ENCODE measurements around the gene CDH23. TPM values are rescaled to one million over a fixed set of nuclear protein-coding genes. Genes with fewer than 3 reads are reported as not detected.

CDH23 gene
- total and polyA plus RNA-seq, 2 donors from 2014 or later, result 1.1 to 6.4 TPM

DNA sequence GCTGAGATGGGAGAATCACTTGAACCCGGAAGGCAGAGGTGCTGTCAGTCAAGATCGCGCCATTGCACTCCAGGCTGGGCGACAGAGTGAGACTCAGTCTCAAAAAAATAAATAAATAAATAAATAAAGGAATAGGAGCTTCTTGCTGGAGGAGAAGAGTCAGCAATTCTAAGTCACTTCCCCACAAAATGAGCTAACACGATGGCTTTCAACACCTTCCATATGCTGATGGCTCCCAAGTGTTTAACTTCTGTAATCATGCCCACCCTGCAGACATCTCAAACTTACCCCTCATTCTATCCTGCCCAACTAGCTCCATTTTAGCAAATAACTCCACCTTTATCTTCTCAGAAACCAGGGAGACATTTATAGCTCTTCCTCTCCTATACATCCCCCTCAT lies 433.2 kb downstream of the CDH23 start:
- no peak overlapping the region for H3K4me3 ChIP-seq (ENCODE audit: low read length in 3 of 3)
- no peak for FAIRE-seq
- no peak overlapping the region for H3K9ac ChIP-seq (ENCODE audit: low read length in 3 of 3)
- intact Hi-C loops (cut with DNase I), result no loop called here
- H3K36me3 ChIP-seq (ENCODE audit: control insufficient read depth in 2 of 3, insufficient read depth in 3 of 3, low read length in 3 of 3), result peaks cover 12 to 59% (median 43%) of the 10 kb centered on the region in 3 donors
- H3K4me1 ChIP-seq (ENCODE audit: control insufficient read depth in 2 of 3, insufficient read depth in 2 of 3, low read depth in 1 of 3, low read length in 3 of 3), result peaks cover 0 to 16% (median 14%) of the 10 kb centered on the region in 3 donors
- no peaks in the 10 kb centered on the region for H3K9me3 ChIP-seq (ENCODE audit: control insufficient read depth in 2 of 3, insufficient read depth in 1 of 3, low read length in 3 of 3)
- H3K27ac ChIP-seq (ENCODE audit: low read depth in 2 of 2, low read length in 2 of 2), result no peak overlapping the region
- H3K27me3 ChIP-seq (ENCODE audit: control insufficient read depth, insufficient read depth, low read length), result no peaks in the 10 kb centered on the region
- TF ChIP-seq, protein P1, sequence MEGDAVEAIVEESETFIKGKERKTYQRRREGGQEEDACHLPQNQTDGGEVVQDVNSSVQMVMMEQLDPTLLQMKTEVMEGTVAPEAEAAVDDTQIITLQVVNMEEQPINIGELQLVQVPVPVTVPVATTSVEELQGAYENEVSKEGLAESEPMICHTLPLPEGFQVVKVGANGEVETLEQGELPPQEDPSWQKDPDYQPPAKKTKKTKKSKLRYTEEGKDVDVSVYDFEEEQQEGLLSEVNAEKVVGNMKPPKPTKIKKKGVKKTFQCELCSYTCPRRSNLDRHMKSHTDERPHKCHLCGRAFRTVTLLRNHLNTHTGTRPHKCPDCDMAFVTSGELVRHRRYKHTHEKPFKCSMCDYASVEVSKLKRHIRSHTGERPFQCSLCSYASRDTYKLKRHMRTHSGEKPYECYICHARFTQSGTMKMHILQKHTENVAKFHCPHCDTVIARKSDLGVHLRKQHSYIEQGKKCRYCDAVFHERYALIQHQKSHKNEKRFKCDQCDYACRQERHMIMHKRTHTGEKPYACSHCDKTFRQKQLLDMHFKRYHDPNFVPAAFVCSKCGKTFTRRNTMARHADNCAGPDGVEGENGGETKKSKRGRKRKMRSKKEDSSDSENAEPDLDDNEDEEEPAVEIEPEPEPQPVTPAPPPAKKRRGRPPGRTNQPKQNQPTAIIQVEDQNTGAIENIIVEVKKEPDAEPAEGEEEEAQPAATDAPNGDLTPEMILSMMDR (IDR thresholded peaks at IDR 0.05; ENCODE audit: borderline replicate concordance, extremely low read depth, insufficient read depth), result no peak
- DNase-seq, result no peak

DNA sequence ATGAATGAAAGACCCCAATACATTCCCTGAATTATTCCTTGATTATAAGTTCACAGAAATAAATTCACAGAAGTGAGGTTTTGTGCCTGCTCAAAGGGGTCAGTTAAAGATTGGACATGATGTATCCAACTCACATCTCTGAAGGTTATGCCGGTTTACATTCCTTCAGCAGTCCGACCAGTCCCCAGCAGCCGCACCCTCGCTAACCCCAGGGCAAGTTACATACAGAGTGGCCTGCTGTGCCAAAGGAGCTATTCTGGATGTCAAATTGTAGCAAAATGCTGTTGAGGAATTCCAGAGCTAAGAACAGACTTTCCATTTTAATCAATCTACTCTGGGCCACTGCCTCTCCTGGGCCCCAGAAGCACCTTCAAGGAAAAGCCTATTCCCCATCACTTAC lies 434.0 kb downstream of the CDH23 start:
- intact Hi-C loops (cut with DNase I), result no loop called here
- Histone ChIP-seq H3K4me1 (ENCODE audit: control insufficient read depth in 2 of 3, insufficient read depth in 2 of 3, low read depth in 1 of 3, low read length in 3 of 3) (peaks cover 2 to 22% (median 15%) of the 10 kb centered on the region in 3 donors), H3K4me3 (ENCODE audit: low read length in 3 of 3) (no peak overlapping the region), H3K27me3 (ENCODE audit: control insufficient read depth, insufficient read depth, low read length) (no peaks in the 10 kb centered on the region), H3K27ac (ENCODE audit: low read depth in 2 of 2, low read length in 2 of 2) (no peak overlapping the region), H3K36me3 (ENCODE audit: control insufficient read depth in 2 of 3, insufficient read depth in 3 of 3, low read length in 3 of 3) (peaks cover 10 to 51% (median 37%) of the 10 kb centered on the region in 3 donors), H3K9me3 (ENCODE audit: control insufficient read depth in 2 of 3, insufficient read depth in 1 of 3, low read length in 3 of 3) (no peaks in the 10 kb centered on the region), H3K9ac (ENCODE audit: low read length in 3 of 3) (no peak overlapping the region)
- TF ChIP-seq, protein P1 (IDR thresholded peaks at IDR 0.05; ENCODE audit: borderline replicate concordance, extremely low read depth, insufficient read depth), result no peak
- FAIRE-seq (no peak), DNase-seq (no peak)

DNA sequence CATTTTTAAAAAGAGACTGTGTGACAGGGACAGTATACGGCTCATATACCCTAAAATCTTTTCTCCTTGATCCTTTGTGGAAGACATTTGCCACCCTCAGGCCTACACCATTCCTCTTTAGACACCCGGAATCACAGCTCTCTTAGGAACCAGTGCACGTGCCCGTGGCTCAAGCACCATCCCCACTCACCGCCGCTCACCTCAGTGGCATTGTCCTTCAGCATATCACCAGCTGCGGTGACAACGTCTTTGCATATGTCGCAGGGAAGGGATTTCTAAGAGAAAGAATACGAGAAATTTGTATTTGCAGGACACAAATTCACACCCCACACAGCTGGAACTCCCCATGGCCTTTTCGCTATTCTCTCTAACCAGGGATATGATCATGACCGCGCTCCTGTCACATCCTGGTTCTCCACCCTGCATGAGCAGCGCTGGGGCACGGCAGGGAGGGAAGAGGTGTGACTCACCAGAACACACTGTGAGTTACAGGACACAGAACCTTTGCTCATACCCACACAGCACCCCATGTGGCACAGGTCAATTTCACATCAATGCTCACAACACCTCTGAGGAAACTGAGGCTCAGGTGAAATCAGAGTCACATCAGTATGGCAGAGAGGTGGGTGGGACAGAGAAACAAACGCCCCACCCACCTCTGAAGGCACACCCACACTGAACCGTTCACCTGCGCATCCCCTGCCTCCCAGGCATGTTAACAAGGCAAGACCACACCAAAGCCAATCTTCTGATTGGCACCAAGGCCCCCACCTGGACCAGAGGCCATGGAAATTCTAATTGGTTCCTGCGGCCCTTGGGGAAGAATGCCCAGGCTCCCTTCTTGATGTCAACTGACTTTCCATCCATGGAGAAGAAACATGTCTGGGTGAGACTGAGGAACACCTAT lies 435.2 kb downstream of the CDH23 start:
- Histone ChIP-seq H3K27ac (ENCODE audit: low read depth in 2 of 2, low read length in 2 of 2) (no peak overlapping the region), H3K36me3 (ENCODE audit: control insufficient read depth in 2 of 3, insufficient read depth in 3 of 3, low read length in 3 of 3) (peaks cover 8 to 40% (median 32%) of the 10 kb centered on the region in 3 donors), H3K9ac (ENCODE audit: low read length in 3 of 3) (no peak overlapping the region), H3K4me3 (ENCODE audit: low read length in 3 of 3) (no peak overlapping the region), H3K9me3 (ENCODE audit: control insufficient read depth in 2 of 3, insufficient read depth in 1 of 3, low read length in 3 of 3) (no peaks in the 10 kb centered on the region), H3K27me3 (ENCODE audit: control insufficient read depth, insufficient read depth, low read length) (no peaks in the 10 kb centered on the region), H3K4me1 (ENCODE audit: control insufficient read depth in 2 of 3, insufficient read depth in 2 of 3, low read depth in 1 of 3, low read length in 3 of 3) (peaks cover 12 to 33% (median 26%) of the 10 kb centered on the region in 3 donors)
- DNase-seq (no peak), FAIRE-seq (no peak)
- intact Hi-C loops (cut with DNase I), result no loop called here
- TF ChIP-seq, protein P1 (IDR thresholded peaks at IDR 0.05; ENCODE audit: borderline replicate concordance, extremely low read depth, insufficient read depth), result no peak

Measured in kidney (tissue), 14 donors.